Stimulated activated CD8-positive, alpha-beta memory T cell treated with anti-CD3 and anti-CD28 coated beads, Interleukin-4, amount 100 ng/mL, for 48 hours (primary cell): ENCODE data around the gene ZNF780A.
"Not testable (repeated sequence)": the region's sequence is repeated elsewhere in the genome, so short reads cannot be mapped to it uniquely, and the experiment has no call there.

Experiments used
- DNase-seq: peaks from one replicate; pipeline ENCODE4 v3.0.0-alpha.2; 2020

Gene ZNF780A

DNA sequence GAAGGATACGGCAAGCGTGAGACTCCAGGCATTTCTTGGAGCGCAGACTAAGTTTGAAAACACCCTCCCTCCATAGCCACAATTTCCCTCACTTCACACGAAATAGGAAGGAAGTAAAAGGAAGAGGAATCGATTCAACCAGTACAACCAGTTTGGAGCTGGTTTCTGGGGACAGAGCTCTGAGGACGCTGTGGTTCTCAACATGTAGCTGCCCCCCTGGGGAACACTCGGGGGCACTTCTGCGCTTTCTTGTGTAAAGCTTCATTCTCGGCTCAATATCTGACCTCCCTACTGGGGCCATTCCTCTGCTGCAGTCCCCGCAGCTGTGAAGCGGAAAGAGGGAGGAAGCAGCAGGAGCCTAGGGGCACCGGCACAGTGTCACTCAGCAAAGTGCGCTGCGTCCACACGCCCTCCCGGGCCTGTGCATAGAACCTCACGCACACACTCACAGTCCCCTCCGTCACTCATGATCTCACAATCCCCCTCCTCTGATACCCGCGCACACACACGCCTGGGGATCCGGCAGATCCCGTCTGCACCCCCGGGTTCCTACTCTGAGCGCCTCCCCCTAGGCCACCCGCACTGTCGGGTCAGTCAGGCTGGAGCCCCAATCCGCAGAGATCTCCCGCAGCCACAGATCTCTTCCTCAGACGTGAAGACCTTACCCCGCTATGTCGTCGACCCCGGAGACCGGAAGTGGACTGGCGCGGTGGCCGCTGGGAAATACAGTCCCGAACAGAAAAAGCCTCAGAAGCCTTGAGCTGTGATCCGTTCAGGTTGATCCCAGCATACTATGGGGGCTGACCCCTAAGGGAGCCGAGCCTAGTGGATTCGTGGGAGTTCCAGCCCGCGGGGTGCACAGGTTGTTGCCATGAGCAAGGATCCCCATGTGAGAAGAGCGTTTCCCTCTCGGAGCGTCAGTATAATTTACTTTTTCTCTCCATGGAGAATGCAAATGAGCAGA, at the start of gene ZNF780A:
ZNF780A (minus strand) TSS at position 703 of the 964 bp plus-strand sequence. CDS start 6,190 bp downstream, outside the sequence.
- peak; percentile 85 for DNase-seq

- DNase-seq, result no peak
Observed at GRCh38 chr19:40139533-40140287, 49.0 kb upstream of the ZNF780A start.

DNA sequence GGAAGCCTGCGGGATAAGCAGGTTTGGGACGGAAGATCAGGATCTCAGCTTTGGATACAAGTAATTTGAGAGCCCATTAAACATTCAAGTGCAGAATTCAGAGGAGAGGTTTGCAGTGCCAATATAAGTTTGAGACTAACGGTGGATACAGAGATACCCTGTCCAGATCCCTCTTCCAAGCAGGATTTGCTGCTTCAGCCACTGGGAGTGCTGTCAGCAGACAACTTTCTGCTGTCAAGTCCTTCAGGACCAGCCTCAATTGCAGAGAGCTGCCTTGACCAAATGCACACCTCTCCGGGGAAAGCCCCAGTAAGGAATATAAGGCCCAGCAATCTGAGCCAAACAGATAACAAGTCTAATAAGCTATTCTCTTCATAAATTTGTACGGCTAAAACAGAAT, 46.1 kb upstream of the ZNF780A start:
- no peak for DNase-seq

- no peak for DNase-seq
Observed at GRCh38 chr19:40134866-40135265, 44.1 kb upstream of the ZNF780A start.

GRCh38 chr19:40133491-40133890, 42.7 kb upstream of the ZNF780A start:
- DNase-seq, result no peak

DNA sequence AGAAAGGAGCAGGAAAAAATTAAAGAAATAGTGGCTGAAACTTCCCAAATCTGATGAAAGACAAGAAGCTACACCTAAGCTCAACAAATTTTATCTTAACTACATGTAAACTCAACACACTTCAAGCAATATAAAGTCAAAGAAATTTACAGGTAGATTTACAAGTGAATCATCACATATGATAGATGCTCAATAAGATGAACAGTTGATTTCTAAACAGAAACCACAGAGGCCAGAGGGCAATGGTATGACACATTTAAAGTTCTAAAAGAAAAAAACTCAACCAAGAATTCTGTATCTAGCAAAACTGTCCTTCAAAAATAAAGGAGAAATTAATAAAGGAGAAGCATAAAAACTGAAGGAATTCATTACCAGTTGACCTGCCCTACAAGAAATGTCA, 39.3 kb upstream of the ZNF780A start:
- no peak for DNase-seq

- no peak for DNase-seq
Observed at GRCh38 chr19:40129425-40129824, 38.7 kb upstream of the ZNF780A start.

- DNase-seq, result no peak
Observed at GRCh38 chr19:40128991-40129390, 38.2 kb upstream of the ZNF780A start.

DNA sequence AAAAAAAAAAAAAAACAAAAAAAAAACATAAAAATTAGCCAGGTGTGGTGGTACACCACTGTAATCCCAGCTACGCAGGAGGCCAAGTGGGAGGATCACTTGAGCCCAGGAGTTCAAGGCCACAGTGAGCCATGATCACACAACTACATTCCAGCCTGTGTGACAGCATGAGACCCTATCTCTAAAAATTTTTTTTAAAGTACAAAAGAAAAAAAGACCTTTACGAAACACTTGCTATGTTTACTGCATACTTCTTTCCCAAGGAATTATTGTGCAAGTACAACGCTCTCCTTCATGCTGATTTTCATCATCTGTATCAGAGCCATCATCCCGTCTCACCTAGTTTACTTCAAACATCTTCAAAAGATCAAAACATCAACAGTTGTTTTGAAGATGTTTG, 28.6 kb upstream of the ZNF780A start:
- DNase-seq, result no peak

- DNase-seq, result not testable (repeated sequence)
Observed at GRCh38 chr19:40118638-40119037, 27.9 kb upstream of the ZNF780A start.

DNA sequence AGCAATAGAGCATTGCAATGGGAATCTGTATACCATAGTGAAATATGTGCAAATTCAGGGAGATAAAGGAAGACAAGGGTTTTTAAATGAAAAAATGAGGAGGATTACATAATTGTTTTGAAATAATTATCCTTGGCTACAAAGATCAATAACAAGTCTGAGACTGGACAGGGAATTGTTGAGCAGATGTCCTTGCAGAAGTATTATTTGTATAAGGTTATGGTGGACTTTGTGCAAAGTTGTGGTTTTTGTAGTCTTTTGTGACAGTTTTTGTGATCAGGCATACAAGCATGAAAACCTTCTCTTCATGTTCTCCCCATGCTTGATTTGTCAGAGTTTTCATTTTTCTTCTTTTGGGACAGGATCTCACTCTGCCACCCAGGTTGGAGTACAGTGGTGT, 25.3 kb upstream of the ZNF780A start:
- no peak for DNase-seq

- not testable (repeated sequence) for DNase-seq
Observed at GRCh38 chr19:40114119-40114518, 23.4 kb upstream of the ZNF780A start.

DNA sequence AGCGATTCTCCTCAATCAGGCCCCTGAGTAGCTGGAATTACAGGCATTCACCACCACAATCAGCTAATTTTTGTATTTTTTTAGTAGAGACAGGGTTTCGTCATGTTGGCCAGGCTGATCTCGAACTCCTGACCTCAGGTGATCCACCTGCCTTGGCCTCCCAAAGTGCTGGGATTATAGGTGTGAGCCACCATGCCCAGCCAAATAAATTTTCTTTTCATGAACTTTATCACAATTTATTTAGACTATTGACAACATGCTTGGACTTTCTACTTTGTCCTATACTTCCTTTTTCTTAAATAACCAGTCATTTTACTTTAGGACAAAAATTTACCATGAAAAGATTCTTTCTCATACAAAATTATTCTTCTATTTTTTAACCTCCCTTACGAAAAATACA, 21.5 kb upstream of the ZNF780A start:
- not testable (repeated sequence) for DNase-seq

GRCh38 chr19:40110570-40110969, 19.8 kb upstream of the ZNF780A start:
- DNase-seq, result no peak

DNA sequence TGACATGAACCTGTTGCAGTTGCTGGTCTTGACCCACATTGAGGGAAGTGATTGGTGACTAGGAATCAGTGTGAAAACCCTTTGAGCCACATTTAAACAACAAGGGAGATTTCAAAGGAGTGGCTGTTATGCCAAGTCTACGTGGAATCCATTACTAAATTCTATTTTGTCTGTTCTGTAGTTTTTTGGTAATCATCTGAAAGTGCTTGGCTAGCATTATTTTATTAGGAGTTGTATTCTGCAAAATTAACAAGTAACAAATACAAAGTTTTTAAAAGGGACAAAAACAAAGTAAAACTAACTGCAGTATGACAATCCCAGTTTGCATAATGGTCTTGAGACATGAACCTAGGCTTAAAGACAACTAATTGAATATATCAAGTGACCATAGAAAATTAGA, 14.0 kb upstream of the ZNF780A start:
- no peak for DNase-seq

GRCh38 chr19:40103600-40103999, 12.9 kb upstream of the ZNF780A start:
- DNase-seq, result no peak

DNA sequence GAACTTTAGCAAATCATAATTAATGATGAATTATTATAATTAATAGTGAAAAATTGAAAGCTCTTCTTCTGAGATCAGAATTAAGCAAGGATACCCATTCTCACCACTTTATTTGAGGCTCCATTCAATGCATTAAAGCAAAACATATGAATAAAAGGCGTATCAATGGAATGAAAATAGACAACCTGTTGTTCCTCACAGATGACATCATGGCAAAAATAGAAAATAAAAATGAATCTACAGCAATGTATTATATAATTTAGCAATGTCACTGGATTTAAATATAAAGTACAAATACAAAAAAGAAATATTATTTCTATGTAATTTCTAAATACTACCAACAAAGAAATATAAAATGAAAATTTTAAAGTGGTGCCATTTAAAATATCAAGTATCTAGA, 11.1 kb upstream of the ZNF780A start:
- DNase-seq, result no peak

DNA sequence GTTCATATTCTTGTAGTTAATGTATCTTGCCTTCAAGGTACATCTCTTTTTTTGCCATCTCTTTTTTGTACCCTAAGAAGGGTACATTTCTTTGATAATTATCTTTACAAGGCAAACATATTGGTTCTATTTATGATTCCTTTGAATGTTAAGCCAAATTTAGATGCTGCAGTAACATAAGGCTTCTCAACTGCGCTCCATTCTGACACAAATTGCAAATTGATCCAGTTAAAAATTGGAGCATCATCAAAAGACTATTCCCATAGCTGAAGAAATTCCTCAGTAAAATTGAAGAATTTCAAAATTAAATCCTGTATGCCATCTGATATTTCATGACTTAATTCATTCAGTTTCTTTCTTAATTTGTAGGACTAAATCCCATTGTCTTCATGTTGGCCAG, 2.7 kb upstream of the ZNF780A start:
- DNase-seq, result no peak

DNA sequence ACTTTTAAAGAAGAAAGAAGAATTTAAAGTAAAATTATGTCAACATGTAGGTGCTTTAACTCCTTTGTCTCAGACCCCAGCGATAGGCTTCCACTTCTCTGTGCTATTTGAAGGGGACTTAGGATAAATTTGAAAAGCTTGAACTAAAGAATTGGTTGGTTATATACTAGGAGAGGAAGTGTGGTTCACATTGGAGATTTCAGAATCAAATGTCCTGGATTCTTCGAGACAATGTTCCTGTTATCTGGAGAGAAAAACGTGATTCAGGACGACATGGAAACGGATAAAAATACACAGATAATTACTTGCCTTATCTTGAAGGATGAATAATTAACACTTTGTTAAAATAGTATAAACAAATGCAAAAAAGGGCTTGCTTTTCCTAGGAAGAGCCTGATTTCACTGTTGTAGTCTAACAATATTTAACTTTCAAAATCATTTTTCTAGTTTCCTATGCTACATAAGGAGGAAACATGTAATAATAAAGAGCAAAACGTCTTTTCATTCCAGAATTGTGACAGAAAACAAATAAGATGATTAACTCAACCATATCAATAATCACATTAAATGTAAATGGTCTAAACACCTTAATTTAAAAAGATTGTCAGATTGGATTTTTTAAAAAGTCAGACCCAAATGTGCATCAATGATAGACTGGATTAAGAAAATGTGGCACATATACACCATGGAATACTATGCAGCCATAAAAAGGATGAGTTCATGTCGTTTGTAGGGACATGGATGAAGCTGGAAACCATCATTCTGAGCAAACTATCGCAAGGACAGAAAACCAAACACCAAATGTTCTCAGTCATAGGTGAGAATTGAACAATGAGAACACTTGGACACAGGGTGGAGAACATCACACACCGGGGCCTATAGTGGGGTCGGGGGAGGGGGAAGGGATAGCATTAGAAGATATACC, 724 bp upstream of the ZNF780A start:
- no peak for DNase-seq

- DNase-seq, result no peak
Observed at GRCh38 chr19:40089462-40089861, 1.3 kb downstream of the ZNF780A start.

DNA sequence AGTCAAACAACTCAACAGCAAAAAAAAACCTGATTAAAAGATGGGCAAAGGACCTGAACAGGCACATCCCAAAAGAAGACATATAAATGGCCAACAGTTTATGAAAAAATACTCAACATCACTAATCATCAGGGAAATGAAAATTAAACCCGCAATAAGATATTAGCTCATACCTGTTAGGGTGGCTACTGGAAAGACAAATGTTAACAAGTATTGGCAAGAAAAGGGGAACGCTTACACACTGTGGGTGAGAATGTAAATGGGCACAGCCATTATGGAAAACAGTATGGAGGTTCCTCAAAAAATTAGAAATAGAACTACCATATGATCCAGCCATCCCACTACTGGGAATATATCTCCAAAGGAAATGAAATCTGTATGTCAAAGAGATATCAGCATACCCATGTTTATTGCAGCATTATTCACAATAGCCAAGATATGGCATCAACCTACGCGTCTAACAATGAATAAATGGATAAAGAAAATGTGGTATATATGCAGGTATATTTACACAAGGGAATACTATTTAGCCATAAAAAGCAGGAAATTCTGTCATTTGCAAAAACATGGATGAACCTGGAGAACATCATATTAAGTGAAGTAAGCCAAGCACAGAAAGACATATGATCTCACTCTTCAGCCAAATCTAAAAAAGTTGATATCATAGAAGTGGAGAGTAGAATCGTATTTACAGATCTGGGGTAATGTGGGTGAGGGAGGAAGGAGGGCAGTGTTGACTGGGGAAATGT, 2.3 kb downstream of the ZNF780A start:
- DNase-seq, result no peak

GRCh38 chr19:40084948-40085347, 5.8 kb downstream of the ZNF780A start:
- DNase-seq, result no peak
